ENCODE results near the gene RNF207. TPM values are rescaled to one million over a fixed set of nuclear protein-coding genes. Genes with fewer than 3 reads are reported as not detected.

Gene RNF207
- total RNA-seq, 3 donors from 2014 or later = 2.7 to 32.4 (median 29.9) TPM

DNA sequence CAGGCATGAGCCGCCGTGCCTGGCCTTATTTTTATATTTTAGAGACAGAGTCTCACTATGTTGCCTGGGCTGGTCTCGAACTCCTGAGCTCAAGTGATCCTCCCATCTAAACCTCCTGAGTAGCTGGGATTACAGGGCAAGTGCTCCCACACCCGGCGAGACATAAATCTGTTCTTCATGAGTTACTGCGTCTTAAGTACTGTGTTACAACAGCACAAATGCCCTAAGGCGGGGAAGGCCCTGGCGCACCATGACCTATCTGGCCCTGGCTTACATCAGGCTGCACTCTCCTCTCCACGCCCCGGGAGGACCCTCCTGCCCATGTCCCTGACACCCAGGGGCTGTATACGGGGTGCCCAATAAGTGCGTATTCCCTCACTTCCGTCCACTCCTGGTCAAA, 50.7 kb downstream of the RNF207 start:
- TF ChIP-seq CTCF (IDR thresholded peaks at IDR 0.05) = no peak
- TF ChIP-seq POLR2A (IDR thresholded peaks at IDR 0.05) = no peak
- no peak for TF ChIP-seq POLR2AphosphoS5 (IDR thresholded peaks at IDR 0.05)
- H3K4me1 ChIP-seq = peaks cover 0 to 5% of the 10 kb centered on the region in 2 donors
- H3K4me3 ChIP-seq = no peak overlapping the region
- H3K27me3 ChIP-seq = peaks cover 0 to 4% of the 10 kb centered on the region in 2 donors
- no peaks in the 10 kb centered on the region for H3K9me3 ChIP-seq
- DNase-seq (ENCODE audit: low spot score in 2 of 2) = no peak
- H3K36me3 ChIP-seq = no peaks in the 10 kb centered on the region
- H3K27ac ChIP-seq = no peak overlapping the region
- intact Hi-C loops (cut with DNase I; ENCODE audit: low total_unique reads) = no loop called here

- H3K27me3 ChIP-seq = no peaks in the 10 kb centered on the region
- no peaks in the 10 kb centered on the region for H3K9me3 ChIP-seq
- peaks cover 0 to 5% of the 10 kb centered on the region in 2 donors for H3K4me1 ChIP-seq
- H3K36me3 ChIP-seq = no peaks in the 10 kb centered on the region
- DNase-seq (ENCODE audit: low spot score in 2 of 2) = no peak
- H3K4me3 ChIP-seq = no peak overlapping the region
- TF ChIP-seq POLR2A (IDR thresholded peaks at IDR 0.05) (no peak), CTCF (IDR thresholded peaks at IDR 0.05) (no peak), POLR2AphosphoS5 (IDR thresholded peaks at IDR 0.05) (no peak)
- intact Hi-C loops (cut with DNase I; ENCODE audit: low total_unique reads) = no loop called here
- H3K27ac ChIP-seq = no peak overlapping the region
Observed at GRCh38 chr1:6257541-6258069, 51.7 kb downstream of the RNF207 start.

GRCh38 chr1:6258675-6259074, 52.8 kb downstream of the RNF207 start:
- no peaks in the 10 kb centered on the region for H3K9me3 ChIP-seq
- no peak overlapping the region for H3K27ac ChIP-seq
- peaks cover 0 to 5% of the 10 kb centered on the region in 2 donors for H3K4me1 ChIP-seq
- no peak overlapping the region for H3K4me3 ChIP-seq
- no peak for TF ChIP-seq POLR2A (IDR thresholded peaks at IDR 0.05)
- no peak for TF ChIP-seq POLR2AphosphoS5 (IDR thresholded peaks at IDR 0.05)
- TF ChIP-seq CTCF (IDR thresholded peaks at IDR 0.05) = no peak
- no peaks in the 10 kb centered on the region for H3K36me3 ChIP-seq
- no peak for DNase-seq (ENCODE audit: low spot score in 2 of 2)
- H3K27me3 ChIP-seq = no peaks in the 10 kb centered on the region
- intact Hi-C loops (cut with DNase I; ENCODE audit: low total_unique reads) = no loop called here

DNA sequence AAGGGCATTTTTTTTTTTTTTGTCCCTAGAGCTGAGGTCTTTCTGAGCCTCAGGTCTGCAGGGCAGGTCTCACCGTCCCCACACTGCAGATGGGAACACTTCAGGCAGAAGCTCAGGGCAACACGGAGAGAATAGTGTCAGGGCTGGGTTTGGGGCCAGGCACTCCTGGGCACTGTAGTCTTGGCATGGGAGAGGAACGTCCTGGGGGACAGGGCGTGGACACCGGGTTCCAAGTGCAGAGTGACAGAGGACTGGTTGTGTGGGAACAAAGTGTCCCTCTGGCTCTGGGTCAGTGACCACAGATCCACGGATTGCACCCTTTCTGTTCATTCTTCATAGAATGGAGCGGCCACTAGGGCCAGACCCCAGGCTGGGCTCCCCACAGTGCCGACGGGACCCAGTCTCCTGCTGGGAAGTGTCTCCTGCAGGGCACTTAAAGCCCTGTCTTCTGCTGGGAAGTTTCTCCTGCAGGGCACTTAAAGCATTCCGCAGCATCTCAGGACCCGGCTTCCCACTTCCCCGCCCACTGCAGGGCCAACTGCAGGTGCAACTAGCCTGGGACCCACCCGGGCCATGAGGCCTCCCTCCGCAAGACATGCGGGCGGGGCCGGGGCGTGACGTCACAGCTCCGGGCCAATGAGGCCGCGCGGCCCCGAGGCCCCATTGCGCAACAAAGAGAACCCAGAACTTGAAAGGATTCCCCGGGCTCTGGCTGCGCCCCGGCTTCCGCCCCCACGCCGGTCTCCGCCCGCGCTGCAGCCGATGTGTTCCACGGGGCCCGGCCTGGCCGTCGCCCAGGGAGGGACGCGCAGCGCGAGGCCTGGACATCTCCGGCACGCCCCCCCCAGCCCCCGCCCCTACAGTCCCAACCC, 53.8 kb downstream of the RNF207 start:
- Histone ChIP-seq H3K4me3 (peak overlapping the region; percentile 64 to 83 (median 64)), H3K36me3 (no peaks in the 10 kb centered on the region), H3K27ac (peak overlapping the region; percentile 21 to 78), H3K27me3 (no peaks in the 10 kb centered on the region), H3K4me1 (peaks cover 0 to 5% of the 10 kb centered on the region in 2 donors), H3K9me3 (no peaks in the 10 kb centered on the region)
- DNase-seq (ENCODE audit: low spot score in 2 of 2) = peak; percentile 77 to 82
- intact Hi-C loops (cut with DNase I; ENCODE audit: low total_unique reads) = loop anchor here (10.0 kb wide), 2 partner anchors 735 to 1235 kb away; no protein-coding TSS in a partner anchor
- TF ChIP-seq POLR2A (IDR thresholded peaks at IDR 0.05) (no peak), CTCF (IDR thresholded peaks at IDR 0.05) (no peak), POLR2AphosphoS5 (IDR thresholded peaks at IDR 0.05) (peak in 2 of 3 donors; percentile 41 to 56)

DNA sequence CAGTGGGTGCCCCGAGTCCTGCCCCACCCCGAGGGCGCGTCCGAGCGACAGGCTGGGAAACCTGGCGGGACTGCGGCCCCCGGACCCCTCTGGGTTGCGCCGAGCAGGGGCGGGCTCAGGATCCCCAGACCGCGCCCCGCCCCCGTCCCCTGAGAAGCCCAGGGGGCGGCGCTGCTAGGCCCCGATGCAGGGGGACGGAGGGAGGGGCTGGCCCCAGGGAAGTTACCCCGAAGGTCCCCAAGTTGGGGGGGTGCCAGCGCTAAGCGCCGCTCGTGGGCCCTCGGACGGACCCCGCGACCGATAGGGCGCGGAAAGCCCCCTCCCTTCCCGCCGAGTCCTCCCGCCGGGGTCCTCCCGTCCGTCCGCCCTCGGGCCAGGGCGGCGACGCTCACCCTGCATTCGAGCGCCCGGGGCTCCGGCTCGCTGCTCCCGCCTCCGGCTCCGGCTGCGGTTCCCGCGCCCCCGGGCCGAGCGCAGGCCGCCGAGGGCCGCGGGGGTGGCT, 54.6 kb downstream of the RNF207 start:
- no peaks in the 10 kb centered on the region for H3K27me3 ChIP-seq
- no peak for TF ChIP-seq POLR2AphosphoS5 (IDR thresholded peaks at IDR 0.05)
- no peak for TF ChIP-seq CTCF (IDR thresholded peaks at IDR 0.05)
- TF ChIP-seq POLR2A (IDR thresholded peaks at IDR 0.05) = no peak
- peak overlapping the region; percentile 64 to 83 (median 64) for H3K4me3 ChIP-seq
- peak overlapping the region; percentile 21 to 78 for H3K27ac ChIP-seq
- peaks cover 0 to 5% of the 10 kb centered on the region in 2 donors for H3K4me1 ChIP-seq
- no peaks in the 10 kb centered on the region for H3K9me3 ChIP-seq
- H3K36me3 ChIP-seq = no peaks in the 10 kb centered on the region
- intact Hi-C loops (cut with DNase I; ENCODE audit: low total_unique reads) = loop anchor here (10.0 kb wide), 2 partner anchors 736 to 1234 kb away; no protein-coding TSS in a partner anchor
- no peak for DNase-seq (ENCODE audit: low spot score in 2 of 2)
